ENCODE measurements around the gene IL1RL1.

IL1RL1 gene

DNA sequence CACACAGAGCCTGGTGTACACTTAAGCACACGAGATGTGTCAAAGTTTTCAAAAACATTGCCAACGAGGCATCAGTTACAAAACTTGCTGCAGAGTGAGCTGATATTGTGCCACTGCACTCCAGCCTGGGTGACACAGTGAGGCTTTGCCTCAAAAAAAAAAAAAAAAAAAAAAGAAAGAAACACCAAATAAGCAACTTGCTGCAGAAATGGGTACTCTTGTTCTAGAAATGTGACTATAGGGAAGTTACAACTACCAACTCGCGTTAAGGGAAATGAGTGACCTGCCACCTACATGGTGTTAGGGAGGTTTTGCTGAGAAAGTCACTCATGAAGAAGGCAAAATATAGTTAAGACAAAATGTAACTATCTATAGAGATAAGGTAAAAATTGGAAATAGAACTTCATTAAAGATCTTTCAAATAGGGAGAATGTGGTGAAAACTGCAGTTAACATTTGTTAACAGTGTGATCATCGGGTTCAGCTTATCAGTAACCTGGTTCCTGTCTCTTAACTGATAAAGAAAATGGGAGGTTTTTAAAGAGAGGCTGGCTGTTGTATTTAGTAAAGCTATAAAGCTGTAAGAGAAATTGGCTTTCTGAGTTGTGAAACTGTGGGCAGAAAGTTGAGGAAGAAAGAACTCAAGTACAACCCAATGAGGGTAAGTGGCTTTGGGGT lies at the start of gene IL1RL1:
IL1RL1 (plus strand) TSS at position 600 of the 677 bp plus-strand sequence. CDS start 26,702 bp downstream, outside the sequence.
- no peak for DNase-seq

- no peak for DNase-seq
Measured at GRCh38 chr2:102262216-102263129, 48.9 kb upstream of the IL1RL1 start.

DNA sequence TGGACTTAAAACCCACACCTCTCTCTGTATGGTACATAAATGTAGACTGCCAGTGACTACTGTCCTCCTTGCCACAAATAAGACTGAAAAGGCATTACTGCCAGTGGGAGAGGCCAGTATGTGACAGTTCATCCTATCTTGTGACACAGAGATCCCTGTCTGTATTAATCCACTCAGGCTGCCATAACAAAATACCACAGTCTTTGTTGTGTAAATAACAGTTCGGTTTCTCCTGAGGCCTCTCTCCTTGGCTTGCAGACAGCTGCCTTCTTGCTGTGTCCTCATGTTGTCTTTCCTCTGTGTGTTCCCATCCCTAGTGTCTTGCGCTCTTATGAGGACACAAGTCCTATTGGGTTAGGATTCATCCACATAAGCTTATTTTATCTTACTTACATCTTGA lies 46.4 kb upstream of the IL1RL1 start:
- no peak for DNase-seq

DNA sequence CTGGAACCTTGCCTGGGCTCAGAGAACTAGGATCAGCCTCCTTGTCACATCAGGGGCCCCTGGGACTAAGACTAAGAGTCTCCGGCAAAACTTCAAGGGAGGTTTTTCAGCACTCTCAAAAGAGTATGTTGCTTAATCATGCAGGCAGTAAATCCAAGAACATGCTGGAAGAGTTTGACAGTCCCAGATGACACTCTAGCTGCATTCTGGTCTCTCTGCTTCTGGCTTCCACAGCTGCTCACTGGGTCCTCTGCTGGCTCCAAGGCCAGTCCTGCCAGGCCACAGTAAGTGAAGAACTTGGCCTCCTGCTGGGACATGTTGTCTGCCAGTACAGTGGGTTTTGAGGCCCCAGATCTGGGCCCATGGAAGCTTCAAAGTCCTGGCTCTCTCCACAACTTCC lies 45.2 kb upstream of the IL1RL1 start:
- no peak for DNase-seq

GRCh38 chr2:102267774-102268173 lies 43.6 kb upstream of the IL1RL1 start:
- no peak for DNase-seq

GRCh38 chr2:102268510-102269199 lies 42.7 kb upstream of the IL1RL1 start:
- DNase-seq: no peak

DNA sequence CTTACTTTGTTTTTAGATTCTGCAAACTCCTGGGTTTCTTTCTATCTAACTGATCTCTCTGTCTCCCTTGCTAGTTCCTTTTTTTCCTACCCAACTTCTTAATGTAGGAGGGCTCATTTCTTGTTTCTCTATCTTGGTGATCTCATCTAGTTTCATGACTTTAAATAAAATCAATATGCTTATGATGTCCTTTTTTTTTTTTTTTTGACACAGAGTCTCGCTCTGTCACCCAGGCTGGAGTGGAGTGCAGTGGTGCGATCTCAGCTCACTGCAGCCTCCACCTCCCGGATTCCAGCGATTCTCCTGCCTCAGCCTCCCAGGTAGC lies 42.2 kb upstream of the IL1RL1 start:
- no peak for DNase-seq

- DNase-seq: no peak
Measured at GRCh38 chr2:102271844-102272243, 39.5 kb upstream of the IL1RL1 start.

DNA sequence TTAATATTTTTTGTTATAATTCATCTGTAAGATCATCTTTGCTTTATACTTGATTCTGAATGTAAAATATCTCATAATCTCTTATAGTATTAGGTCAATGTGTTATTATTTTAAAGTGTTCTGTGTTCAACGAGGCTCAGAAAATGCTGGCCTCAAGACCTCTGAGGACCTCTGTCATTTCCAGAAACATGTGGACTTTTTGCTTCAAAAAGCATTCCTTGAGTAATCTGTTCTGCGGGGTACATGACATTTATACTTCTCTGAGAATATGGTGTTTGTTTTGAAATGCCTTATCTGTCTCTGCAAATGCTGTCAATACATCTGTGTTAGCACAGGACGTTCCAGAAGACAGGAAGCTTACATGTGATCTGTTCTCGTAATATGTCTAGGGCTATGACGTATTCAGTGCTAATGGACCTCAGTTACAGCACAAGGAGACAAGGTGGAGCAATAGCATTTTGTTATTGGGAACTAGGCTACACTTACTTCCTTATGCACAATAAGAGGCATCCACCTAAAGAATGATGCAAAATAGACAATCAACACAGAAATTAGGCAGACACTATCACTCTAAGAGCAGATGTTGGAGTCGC lies 37.6 kb upstream of the IL1RL1 start:
- no peak for DNase-seq

DNA sequence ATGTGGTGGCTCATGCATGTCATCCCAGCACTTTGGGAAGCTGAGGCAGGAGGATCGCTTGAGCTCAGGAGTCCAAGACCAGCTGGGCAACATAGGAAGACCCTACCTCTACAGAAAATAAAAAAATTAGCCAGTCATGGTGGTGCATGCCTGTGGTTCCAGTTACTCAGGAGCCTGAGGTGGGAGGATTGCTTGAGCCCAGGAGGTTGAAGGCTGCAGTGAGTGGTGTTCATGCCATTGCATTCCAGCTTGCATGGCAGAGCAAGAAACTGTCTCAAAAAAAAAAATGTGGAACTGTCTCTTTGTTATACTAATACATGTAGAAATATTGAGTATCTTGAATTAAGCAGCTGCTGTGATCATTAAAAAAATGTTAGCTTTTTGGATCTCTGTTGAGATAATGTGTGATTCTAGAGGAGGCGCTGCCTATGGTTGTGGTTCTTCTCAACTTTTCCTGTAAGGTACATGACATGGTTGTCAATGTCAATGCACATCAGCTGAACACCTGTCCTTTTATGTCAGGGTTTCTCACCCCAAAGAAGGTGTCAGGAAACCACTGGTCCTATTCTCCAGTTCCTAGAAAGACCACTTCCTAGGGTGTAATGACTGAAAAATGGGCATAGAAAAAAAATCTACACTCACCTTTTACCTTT lies 34.7 kb upstream of the IL1RL1 start:
- DNase-seq: no peak

DNA sequence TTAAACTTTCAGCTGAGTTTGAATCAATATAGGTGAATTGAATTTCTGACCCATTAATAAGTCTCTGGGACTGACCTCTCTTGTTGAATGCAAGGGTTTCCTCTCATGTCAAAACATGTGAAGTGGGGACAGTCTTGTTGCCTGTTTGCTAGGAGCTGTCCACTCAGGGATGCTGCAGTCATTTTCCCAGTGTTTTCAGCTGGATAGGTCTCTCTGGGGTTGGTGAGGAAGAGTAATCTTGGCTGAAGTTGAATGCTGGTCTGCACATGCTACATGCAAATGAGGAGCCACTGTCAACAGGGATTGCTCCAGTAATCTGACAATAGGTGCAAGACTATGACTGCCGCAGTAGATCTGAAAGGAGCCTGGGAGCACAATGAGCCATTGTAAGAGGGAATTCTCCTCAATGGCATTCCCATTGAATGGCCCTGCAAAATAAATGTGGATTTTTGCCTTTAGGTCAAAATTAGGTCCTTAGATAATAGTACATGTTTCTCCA lies 34.1 kb upstream of the IL1RL1 start:
- no peak for DNase-seq

- DNase-seq: no peak
Measured at GRCh38 chr2:102278720-102279390, 32.5 kb upstream of the IL1RL1 start.

DNA sequence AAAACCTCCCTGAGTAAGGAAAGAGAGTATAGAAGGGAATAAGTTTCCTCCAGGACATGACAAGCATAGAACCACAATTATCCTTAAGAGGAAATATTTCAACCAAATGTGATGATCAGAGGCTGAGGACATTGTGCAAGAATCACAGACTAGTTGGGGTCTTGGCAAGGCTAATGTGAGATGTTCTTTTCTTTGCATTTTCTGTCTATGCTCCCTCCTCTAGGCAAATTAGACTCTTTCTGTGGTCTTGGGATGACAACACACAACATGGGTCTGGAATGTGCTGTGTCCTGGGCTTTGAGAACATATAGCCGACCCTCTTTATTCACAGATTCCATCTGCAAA lies 32.0 kb upstream of the IL1RL1 start:
- DNase-seq: no peak

DNA sequence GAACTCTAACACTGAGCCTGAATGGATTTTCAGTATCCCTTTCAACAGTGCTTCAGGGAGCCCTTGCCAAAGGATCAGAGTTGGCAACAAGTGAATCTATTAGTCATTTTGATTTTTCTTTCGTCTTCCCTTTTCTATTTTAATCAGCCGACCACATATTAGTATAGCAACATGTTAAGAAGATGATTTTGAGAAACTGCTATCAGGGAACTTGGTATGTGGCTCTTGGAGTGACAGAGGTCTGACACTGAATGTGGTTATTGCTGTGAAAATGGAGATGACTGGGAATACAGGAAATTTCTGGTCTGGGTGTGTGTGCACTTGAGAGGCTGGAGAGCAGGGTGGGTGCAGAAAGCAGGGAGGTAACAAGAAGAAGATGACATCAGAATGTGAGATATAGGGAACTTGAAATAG lies 28.7 kb upstream of the IL1RL1 start:
- DNase-seq: no peak

DNA sequence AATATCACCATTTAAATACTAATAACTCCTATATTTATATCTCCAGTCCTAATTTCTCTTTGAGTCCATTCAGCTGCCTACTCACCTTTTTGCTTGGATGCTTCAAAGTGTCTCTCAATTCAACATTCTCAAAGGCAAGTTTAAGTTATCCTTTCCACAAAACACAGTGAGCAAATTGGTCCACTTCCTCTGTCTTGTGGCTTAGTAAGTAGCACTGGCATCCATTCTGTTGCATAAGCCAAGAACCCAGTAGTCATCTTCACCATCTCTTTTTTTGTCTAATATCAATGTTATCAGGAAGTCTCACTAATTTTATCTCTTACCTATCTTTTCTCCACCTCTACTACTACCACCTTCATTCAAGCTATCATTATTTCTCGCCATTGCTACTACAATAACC lies 27.4 kb upstream of the IL1RL1 start:
- no peak for DNase-seq

DNA sequence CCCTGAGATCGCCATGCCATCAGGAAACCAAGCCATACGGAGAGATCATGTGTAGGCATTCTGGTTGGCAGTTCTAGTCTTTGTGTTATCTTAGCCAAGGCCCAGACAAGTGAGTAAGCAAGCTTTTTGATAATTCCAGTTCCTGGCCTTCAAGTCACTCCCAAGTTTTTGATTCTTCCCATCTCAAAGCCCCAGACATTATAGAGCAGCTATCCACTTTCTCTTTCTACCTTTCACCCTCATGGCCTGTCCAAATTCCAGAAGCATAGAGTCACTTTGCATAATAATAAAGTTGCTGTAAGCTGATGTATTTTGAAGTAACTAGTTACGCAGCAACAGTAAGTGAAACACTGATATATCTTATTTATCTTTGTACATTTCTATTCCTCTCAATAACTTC lies 26.8 kb upstream of the IL1RL1 start:
- DNase-seq: no peak

GRCh38 chr2:102285368-102285767 lies 26.0 kb upstream of the IL1RL1 start:
- DNase-seq: no peak

GRCh38 chr2:102286041-102286440 lies 25.3 kb upstream of the IL1RL1 start:
- DNase-seq: no peak

DNA sequence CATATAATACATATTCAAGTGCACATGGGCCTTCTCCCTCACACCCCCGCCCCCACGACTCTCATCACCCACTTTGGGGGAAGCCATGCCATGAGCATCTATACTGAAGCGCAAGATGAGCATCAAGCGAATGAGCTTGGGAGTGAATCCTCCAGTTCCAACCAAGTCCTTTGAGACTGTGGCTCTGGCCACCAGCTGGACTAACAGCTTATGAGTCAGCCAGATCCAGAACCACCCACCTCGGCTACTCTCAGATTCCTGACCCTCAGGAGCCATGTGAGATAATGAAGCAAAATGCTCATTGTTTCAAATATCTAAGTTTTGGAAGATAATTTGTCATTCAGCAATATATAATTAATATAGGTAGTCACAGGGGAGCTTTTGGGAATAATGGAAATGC lies 22.2 kb upstream of the IL1RL1 start:
- no peak for DNase-seq

DNA sequence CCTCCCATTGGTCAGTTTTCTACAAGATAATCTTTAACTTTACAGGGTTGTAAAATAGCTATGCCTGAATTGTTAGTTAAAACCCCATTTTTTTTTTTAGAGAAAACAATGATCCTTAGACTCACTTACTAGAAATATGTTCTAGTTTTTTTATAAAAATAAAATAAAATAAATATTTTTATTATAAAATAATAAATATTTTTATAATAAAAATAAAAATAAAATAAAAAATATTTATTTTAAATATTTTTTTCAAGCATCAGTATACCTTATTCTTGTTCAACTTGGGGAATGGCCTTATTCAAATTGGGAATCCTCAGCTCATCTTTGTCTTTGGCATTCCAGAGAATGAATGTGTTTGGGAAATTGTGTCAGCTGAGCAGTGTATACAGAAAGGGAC lies 20.8 kb upstream of the IL1RL1 start:
- no peak for DNase-seq

GRCh38 chr2:102291319-102292075 lies 19.9 kb upstream of the IL1RL1 start:
- no peak for DNase-seq

Measured in CD4-positive, alpha-beta T cell treated with Interleukin-17A for 4 hours (primary cell).